ENCODE data around the gene B3GALNT2.

The B3GALNT2 gene

GRCh38 chr1:235434001-235434400, 70.3 kb downstream of the B3GALNT2 start:
- Histone ChIP-seq H3K36me3 (replicated peaks; ENCODE audit: insufficient read depth, low read length) (no peaks in the 10 kb centered on the region; the same call in 1 of the 2 replicates), H3K9ac (ENCODE audit: low read length) (no peak overlapping the region), H3K79me2 (ENCODE audit: low read length) (no peaks in the 10 kb centered on the region), H3K27me3 (replicated peaks; ENCODE audit: insufficient read depth, low read length) (no peaks in the 10 kb centered on the region), H2AFZ (ENCODE audit: low read length) (no peak overlapping the region), H3F3A (ENCODE audit: insufficient read depth, low read length) (no peaks in the 10 kb centered on the region), H3K9me2 (replicated peaks; ENCODE audit: insufficient read depth, low read length) (no peaks in the 10 kb centered on the region), H3K9me3 (replicated peaks; ENCODE audit: insufficient read depth, low read length) (no peaks in the 10 kb centered on the region), H4K20me1 (ENCODE audit: insufficient read depth, low read length) (no peaks in the 10 kb centered on the region), H3K27ac (ENCODE audit: low read length) (no peak overlapping the region), H3K4me3 (ENCODE audit: low read length) (no peak overlapping the region), H3K4me2 (ENCODE audit: low read depth, low read length) (no peak overlapping the region), H3K4me1 (ENCODE audit: low read length) (no peaks in the 10 kb centered on the region)
- DNase-seq, result no peak
- no peak for TF ChIP-seq CTCF (IDR thresholded peaks at IDR 0.05; ENCODE audit: low read length)
- TF ChIP-seq EZH2phosphoT487 (IDR thresholded peaks at IDR 0.05; ENCODE audit: low read length), result no peak
- TF ChIP-seq EZH2 (optimal IDR thresholded peaks at IDR 0.05; ENCODE audit: low read depth, low read length), result no peak

DNA sequence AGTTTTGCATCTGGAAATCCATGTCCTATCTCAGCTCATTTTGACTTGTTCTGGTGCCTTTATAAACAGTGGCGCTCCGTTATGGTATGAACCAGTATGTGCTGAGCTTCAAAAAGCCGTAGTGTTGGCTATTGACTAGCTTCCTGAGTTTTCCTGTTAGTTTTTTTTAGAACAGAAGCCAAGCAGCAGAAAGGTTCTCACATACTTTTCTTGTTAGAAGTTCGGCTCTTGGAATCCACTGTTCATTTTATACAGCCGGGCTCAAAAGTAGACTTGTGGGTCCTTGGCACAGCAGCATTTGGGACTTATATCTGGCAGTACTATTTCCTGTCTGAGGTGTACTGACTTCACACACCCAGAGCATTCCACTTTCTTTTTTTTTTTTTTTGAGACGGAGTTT, 73.3 kb downstream of the B3GALNT2 start:
- Histone ChIP-seq H3K36me3 (replicated peaks; ENCODE audit: insufficient read depth, low read length) (no peaks in the 10 kb centered on the region; the same call in 1 of the 2 replicates), H2AFZ (ENCODE audit: low read length) (no peak overlapping the region), H3K9ac (ENCODE audit: low read length) (no peak overlapping the region), H3K4me2 (ENCODE audit: low read depth, low read length) (no peak overlapping the region), H4K20me1 (ENCODE audit: insufficient read depth, low read length) (no peaks in the 10 kb centered on the region), H3K4me1 (ENCODE audit: low read length) (no peaks in the 10 kb centered on the region), H3K4me3 (ENCODE audit: low read length) (no peak overlapping the region), H3F3A (ENCODE audit: insufficient read depth, low read length) (no peaks in the 10 kb centered on the region), H3K9me3 (replicated peaks; ENCODE audit: insufficient read depth, low read length) (no peaks in the 10 kb centered on the region), H3K27me3 (replicated peaks; ENCODE audit: insufficient read depth, low read length) (no peaks in the 10 kb centered on the region), H3K9me2 (replicated peaks; ENCODE audit: insufficient read depth, low read length) (no peaks in the 10 kb centered on the region), H3K79me2 (ENCODE audit: low read length) (no peaks in the 10 kb centered on the region), H3K27ac (ENCODE audit: low read length) (no peak overlapping the region)
- TF ChIP-seq EZH2 (optimal IDR thresholded peaks at IDR 0.05; ENCODE audit: low read depth, low read length) (no peak), CTCF (IDR thresholded peaks at IDR 0.05; ENCODE audit: low read length) (no peak), EZH2phosphoT487 (IDR thresholded peaks at IDR 0.05; ENCODE audit: low read length) (no peak)
- no peak for DNase-seq

- H3K27me3 ChIP-seq (replicated peaks; ENCODE audit: insufficient read depth, low read length), result no peaks in the 10 kb centered on the region
- H3K79me2 ChIP-seq (ENCODE audit: low read length), result no peaks in the 10 kb centered on the region
- TF ChIP-seq CTCF (IDR thresholded peaks at IDR 0.05; ENCODE audit: low read length) (no peak), EZH2phosphoT487 (IDR thresholded peaks at IDR 0.05; ENCODE audit: low read length) (no peak), EZH2 (optimal IDR thresholded peaks at IDR 0.05; ENCODE audit: low read depth, low read length) (no peak)
- no peak overlapping the region for H3K9ac ChIP-seq (ENCODE audit: low read length)
- no peak for DNase-seq
- H3K4me1 ChIP-seq (ENCODE audit: low read length), result no peaks in the 10 kb centered on the region
- H2AFZ ChIP-seq (ENCODE audit: low read length), result no peak overlapping the region
- H3K9me2 ChIP-seq (replicated peaks; ENCODE audit: insufficient read depth, low read length), result no peaks in the 10 kb centered on the region
- no peaks in the 10 kb centered on the region for H3K9me3 ChIP-seq (replicated peaks; ENCODE audit: insufficient read depth, low read length)
- no peaks in the 10 kb centered on the region for H3F3A ChIP-seq (ENCODE audit: insufficient read depth, low read length)
- H3K36me3 ChIP-seq (replicated peaks; ENCODE audit: insufficient read depth, low read length), result no peaks in the 10 kb centered on the region
- no peak overlapping the region for H3K27ac ChIP-seq (ENCODE audit: low read length)
- no peak overlapping the region for H3K4me3 ChIP-seq (ENCODE audit: low read length)
- no peak overlapping the region for H3K4me2 ChIP-seq (ENCODE audit: low read depth, low read length)
- no peaks in the 10 kb centered on the region for H4K20me1 ChIP-seq (ENCODE audit: insufficient read depth, low read length)
These were observed 75.1 kb downstream of the B3GALNT2 start for GRCh38 chr1:235429143-235429542.
